Left forelimb (tissue), 1 donor: Measurements from ENCODE around the gene DHH.
A peak's percentile ranks its signal among the peaks of the same experiment; 100 is the strongest.
"Not testable (repeated sequence)": the region's sequence is repeated elsewhere in the genome, so short reads cannot be mapped to it uniquely, and the experiment has no call there.

Source experiments
- DNase-seq: peaks from one replicate; pipeline ENCODE4 v3.0.0-alpha.2; 2018; ENCODE audit warnings: low spot score

Gene DHH

DNA sequence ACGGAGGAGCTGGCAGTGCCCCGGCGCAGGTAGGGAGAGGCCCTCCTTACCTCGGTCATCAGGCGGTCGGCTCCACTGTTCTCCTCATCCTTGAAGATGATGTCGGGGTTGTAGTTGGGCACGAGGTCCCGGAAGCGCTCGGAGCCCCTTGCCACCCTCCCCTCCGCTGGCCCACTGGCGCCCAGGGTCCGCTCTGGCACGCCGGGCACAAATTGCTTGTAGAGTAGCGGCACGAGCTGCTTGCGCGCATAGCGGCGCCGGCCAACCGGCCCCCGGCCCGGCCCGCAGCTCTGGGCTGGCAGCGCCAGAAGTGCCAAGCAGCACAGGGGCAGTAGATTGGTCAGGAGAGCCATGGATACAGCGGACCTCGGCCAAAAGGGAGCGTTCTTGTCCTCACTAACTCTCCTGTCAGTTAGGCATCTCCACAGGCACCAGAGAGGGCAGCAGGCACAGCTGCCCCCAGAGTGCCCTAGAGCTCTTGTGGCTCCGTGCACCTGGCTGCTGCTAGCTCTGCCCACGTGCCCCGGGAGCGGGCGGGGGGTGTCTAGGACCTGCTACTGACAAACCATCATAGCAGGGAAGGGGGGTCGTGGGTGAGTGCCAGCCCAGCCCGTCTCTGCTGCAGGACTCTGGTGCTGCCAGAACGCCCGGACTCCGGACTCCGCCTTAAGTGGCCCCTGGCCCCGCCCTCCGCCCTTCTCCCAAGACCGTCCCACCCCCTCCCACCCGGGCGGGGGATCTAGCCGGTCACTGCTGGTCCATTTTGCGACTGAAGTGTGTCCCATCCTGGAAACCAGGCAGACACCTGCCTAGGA, at the start of gene DHH:
Gene DHH, minus strand, starts transcription at position 642 of the 815 bp plus-strand sequence. Its CDS starts 289 bp downstream, at position 353.
- DNase-seq = no peak

DNA sequence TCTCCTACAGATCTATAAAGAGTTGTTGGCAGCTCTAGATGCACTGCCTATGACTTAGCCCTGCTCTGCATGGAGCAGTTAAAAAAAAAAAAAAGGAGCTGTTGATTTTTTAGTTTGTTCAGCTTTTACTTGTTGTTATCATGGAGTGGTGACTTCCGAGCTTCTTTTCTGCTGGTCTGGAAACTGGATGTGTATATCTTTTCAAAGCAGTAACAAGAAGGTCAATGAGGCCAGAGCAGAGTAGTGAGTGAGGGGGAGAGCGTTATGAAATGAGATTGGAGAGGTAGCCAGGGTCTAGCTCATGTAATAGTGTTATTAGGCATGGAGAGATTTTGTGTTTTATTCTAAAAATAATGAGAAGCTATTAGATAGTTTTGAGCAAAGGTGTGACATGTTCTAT, 49.8 kb upstream of the DHH start:
- DNase-seq = no peak

DNA sequence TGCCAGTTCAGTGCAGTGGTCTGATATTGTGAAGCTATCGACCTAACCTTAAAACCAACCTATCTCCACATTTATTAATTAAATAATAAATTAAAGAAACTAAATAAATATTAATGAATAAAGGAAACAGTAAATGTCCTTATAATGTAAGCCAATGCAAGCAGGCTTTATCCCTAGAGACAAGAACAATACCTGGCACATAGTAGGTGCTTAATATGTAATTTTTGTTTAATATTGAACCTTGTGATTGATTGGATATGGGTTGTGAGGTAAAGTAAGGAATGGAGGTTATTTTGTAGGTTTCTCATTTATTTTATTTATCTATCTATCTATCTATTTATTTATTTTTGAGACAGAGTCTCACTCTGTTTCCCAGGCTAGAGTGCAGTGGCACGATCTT, 44.4 kb upstream of the DHH start:
- no peak for DNase-seq

DNA sequence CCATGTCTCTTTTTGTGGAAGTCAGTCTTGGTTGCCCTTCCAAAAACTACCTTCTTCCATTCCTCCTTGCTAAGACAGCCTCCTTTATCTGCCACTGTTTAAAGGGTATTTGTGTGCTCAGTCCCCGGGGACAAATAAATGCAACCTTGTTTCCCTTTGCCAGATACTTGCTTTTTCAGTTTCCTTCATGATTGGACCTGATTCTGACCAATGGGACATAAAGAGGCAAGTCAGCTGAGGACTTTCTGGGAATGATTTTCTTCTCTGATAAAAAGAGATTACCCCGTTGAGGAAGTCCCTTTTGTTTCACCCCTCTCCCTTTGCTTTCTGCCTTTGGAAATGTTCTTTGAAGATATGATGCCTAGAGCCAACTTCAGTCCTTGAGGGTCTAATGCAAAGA, 44.0 kb upstream of the DHH start:
- no peak for DNase-seq

GRCh38 chr12:49137476-49137875, 42.9 kb upstream of the DHH start:
- no peak for DNase-seq

DNA sequence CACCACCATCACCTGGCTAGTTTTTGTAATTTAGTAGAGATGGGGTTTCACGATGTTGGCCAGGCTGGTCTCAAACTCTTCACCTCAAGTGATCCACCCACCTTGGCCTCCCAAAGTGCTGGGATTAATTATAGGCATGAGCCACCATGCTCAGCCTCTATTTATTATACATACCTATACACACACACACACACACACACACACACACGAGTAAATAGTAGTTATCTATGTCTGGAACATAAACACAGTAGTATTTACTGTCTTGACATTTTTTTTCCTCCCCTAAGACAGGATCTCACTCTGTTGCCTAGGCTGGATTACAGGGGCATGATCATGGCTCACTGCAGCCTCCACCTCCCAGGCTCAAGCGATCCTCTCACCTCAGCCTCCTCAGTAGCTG, 42.4 kb upstream of the DHH start:
- not testable (repeated sequence) for DNase-seq

GRCh38 chr12:49133590-49133989, 39.0 kb upstream of the DHH start:
- no peak for DNase-seq

DNA sequence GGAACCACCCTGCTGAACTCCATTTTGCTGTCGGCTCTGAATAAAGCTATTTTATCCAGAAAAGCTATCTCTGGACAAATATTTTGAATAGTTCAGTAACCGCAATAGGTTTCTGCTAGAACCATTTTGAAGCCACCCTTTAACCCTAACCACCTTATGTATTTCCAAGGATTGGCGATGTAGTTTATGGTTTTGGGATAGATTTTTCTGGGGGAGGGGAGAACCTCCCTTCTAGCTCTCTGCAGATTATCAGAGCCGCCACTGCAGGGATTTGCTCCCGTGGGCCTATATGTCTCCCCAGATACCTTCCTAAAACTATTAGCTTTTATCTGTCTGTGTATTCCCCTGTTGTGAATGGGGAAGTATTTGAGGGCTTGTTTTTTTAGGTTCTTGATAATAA, 38.4 kb upstream of the DHH start:
- DNase-seq = no peak

DNA sequence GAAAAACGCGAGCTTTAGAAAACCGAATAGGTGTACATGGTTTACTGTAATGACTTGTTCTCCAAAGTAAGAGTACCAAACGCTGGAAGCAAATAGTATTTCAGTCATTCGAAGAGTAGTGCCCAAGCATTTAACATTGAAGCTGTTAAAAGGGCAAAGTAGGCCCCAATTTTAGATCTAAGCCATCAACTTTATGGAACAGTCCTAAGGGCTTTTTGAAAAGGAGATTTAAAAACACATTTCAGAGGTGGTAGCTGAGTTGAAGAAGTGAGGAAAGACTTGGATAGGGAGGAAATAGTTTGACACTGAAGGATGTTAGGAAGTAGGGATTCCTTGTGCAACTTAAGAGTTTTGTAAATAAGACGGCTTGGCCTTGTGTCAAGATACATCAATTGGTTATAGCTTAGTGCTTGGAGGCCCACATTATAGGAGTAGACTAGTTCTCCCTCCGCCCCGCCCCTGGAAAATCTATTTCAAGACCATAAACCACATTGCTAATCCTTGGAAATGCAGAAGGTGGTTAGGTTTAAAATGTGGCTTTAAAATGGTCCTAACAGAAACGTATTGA, 37.4 kb upstream of the DHH start:
- no peak for DNase-seq

- DNase-seq = peak; percentile 95
These were observed 36.7 kb upstream of the DHH start, which contains the start of gene TUBA1B for GRCh38 chr12:49131051-49131893. Gene TUBA1B (minus strand): TSS chr12:49131395. CDS start chr12:49131300, 95 bp downstream.

- DNase-seq = peak; percentile 95
These were observed 35.8 kb upstream of the DHH start for GRCh38 chr12:49130151-49131050.

- no peak for DNase-seq
These were observed 34.9 kb upstream of the DHH start for GRCh38 chr12:49129332-49130150.

GRCh38 chr12:49127971-49128370, 33.4 kb upstream of the DHH start:
- DNase-seq = not testable (repeated sequence)

DNA sequence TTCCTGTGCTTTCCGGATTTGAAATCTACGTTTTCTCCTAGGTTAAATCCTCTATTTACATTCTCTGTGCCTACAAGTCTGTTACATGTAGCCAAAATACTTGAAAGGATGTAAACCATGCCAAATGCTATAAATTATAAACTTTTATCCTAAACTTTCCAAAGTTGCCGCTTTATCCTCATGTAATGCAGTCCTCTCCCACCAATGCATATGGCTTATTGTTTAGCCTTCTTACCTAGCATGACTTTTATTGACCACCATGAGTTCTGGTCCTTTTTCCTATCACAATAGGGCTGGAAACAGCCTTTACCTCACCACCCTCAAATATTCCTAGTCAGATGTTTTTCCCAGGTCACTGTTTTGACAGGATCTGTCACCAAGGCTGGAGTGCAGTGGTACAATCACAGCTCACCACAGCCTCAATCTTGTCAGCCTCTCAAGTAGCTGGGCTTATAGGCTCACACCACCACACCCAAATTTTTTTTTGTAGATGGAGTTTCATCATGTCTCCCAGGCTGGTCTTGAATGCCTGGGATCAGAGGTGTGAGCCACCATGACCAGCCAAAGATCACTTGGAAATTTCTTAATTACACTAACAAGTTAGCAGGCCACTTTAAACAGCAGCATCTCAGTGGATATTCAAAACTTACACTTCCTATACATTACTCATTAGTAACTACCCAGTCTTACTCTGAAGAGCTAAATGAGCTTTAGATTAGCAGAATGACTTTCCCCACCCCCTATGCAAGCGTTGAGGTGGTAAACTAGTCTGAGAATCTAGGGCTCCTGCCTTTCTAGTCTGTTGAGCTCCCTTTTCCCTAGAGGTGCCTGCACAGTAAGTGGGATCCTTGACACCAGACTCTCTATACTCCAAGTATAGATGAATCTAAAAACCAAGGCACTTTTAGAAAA, 32.5 kb upstream of the DHH start:
- DNase-seq = no peak

DNA sequence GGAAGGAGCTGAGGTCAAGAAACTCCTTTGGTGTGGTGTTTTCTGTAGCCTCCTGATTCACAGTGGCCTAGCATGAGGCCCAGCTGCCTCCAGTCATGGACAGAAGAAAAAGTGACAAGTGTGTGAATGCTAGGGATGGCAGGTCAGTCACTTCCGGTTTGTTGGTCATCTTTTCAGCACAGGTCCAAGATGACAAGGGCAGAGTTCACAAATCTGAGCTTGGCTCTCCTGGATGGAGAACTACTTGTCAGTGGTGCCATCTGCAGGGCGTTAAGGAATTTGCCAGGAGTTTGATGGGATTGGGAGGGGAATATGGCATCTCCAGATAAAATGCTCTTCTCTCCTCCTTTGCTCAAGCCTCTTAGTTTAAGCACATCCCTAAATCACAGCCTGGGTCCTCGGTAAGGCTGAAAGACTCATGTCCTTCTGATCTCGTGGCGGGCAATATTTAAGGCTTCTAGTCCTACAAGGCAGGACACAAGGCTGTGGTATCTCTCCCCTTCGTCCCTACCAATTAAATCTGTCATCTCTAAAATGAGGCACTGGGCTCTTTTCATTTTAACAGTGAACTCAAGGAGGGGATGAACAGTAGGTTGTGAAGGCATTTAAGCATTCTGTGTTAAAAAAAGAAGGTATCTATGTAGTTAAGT, 26.6 kb upstream of the DHH start:
- DNase-seq = no peak

DNA sequence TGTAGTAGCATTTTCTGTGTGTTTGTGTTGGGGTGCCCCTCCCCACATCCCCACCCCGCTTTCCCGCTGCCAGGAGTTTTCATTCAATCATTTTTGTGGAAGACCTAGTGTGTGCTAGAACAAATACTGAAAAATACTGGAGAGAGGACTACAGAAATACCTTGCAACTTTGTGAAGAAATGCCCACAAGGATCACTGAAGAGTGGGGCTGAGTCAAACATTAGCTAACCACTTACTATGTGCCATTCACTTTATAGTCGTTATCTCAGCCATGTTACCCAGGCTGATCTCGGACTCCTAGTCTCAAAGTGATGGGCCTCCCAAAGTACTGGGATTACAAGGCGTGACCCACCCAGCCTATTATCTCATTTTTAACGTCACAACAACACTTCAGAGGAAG, 16.6 kb upstream of the DHH start:
- no peak for DNase-seq

GRCh38 chr12:49110464-49111155, 16.0 kb upstream of the DHH start, which contains the start of gene LMBR1L:
Gene LMBR1L (minus strand): TSS chr12:49110847. CDS start chr12:49110555, 292 bp downstream.
- DNase-seq = peak; percentile 94
